BJ (cell line): Measurements from ENCODE around the gene FRMD7. TPM values are rescaled to one million over a fixed set of nuclear protein-coding genes. Genes with fewer than 3 reads are reported as not detected.

Source experiments
- CTCF ChIA-PET: fragments of 350-600 bp; formaldehyde crosslinking; extraction: SDS; loops from one replicate; lab custom pipeline; 2021; ENCODE audit warnings: antibody characterized with exemption, inconsistent platforms; lab: Yijun Ruan, JAX
- POLR2A ChIA-PET: fragments of 300-600 bp; sonication (Branson Sonifier 250); formaldehyde crosslinking; extraction: SDS; loops from one replicate; lab custom pipeline; 2021; ENCODE audit warnings: antibody characterized with exemption; lab: Charles Lee
- DNase-seq: peaks from one replicate; pipeline ENCODE4 v3.0.0-alpha.2; 2011; ENCODE audit warnings: low read depth
- H3K27me3 ChIP-seq: 2 replicates; pipeline ENCODE4 v1.6.0; 2011; ENCODE audit warnings: low read length; ENCODE audit not compliant: control insufficient read depth, insufficient read depth
- H3K36me3 ChIP-seq: 2 replicates; pipeline ENCODE4 v1.5.1; 2011; ENCODE audit warnings: low read length; ENCODE audit not compliant: control insufficient read depth, insufficient read depth
- H3K4me3 ChIP-seq: 2 replicates; pipeline ENCODE4 v1.5.1; 2011; ENCODE audit warnings: low read depth, mild to moderate bottlenecking, control low read depth, low read length
- polyA minus RNA-seq: library from RNA; depleted of rRNA, polyadenylated mRNA; stranded (reverse); fragments of >200 nt; gene quantifications from 2 replicates; pipeline ENCODE4 v1.2.3, GENCODE V29; 2011; rRNA and poly(A)+ RNA removed
- polyA plus RNA-seq: library from polyadenylated mRNA; depleted of rRNA; stranded (reverse); fragments of >200 nt; gene quantifications from 2 replicates; pipeline ENCODE4 v1.2.3, GENCODE V29; 2011; rRNA removed
- TF ChIP-seq, protein P1 (sequence below): IDR thresholded peaks from 2 replicates; pipeline ENCODE4 v1.5.1; 2011; ENCODE audit warnings: low read depth, mild to moderate bottlenecking, control low read depth, inconsistent platforms, low read length, moderate library complexity; ENCODE audit not compliant: insufficient read depth

FRMD7 gene
- not detected in 2 replicates for polyA plus RNA-seq
- polyA minus RNA-seq: not detected in 2 replicates

- TF ChIP-seq, protein P1, sequence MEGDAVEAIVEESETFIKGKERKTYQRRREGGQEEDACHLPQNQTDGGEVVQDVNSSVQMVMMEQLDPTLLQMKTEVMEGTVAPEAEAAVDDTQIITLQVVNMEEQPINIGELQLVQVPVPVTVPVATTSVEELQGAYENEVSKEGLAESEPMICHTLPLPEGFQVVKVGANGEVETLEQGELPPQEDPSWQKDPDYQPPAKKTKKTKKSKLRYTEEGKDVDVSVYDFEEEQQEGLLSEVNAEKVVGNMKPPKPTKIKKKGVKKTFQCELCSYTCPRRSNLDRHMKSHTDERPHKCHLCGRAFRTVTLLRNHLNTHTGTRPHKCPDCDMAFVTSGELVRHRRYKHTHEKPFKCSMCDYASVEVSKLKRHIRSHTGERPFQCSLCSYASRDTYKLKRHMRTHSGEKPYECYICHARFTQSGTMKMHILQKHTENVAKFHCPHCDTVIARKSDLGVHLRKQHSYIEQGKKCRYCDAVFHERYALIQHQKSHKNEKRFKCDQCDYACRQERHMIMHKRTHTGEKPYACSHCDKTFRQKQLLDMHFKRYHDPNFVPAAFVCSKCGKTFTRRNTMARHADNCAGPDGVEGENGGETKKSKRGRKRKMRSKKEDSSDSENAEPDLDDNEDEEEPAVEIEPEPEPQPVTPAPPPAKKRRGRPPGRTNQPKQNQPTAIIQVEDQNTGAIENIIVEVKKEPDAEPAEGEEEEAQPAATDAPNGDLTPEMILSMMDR: no peak
- Histone ChIP-seq H3K4me3 (no peak within 1 kb of the TSS), H3K36me3 (no peaks in the 10 kb centered on the region), H3K27me3 (no peaks in the 10 kb centered on the region)
- POLR2A ChIA-PET: no interaction called here
- CTCF ChIA-PET: interaction anchor here (0.6 kb wide), 1 partner anchor 73 kb away, joined by 3 read pairs; no protein-coding TSS in a partner anchor
- DNase-seq: no peak
These were observed at the start of gene FRMD7 for GRCh38 chrX:132127743-132128142. FRMD7 (minus strand) TSS chrX:132128020; CDS start chrX:132127844, 176 bp downstream.

- DNase-seq: no peak
- POLR2A ChIA-PET: no interaction called here
- CTCF ChIA-PET: interaction anchor here (0.6 kb wide), 1 partner anchor 382 kb away, joined by 3 read pairs; no protein-coding TSS in a partner anchor
These were observed 45.8 kb upstream of the FRMD7 start for GRCh38 chrX:132173647-132174046.

DNA sequence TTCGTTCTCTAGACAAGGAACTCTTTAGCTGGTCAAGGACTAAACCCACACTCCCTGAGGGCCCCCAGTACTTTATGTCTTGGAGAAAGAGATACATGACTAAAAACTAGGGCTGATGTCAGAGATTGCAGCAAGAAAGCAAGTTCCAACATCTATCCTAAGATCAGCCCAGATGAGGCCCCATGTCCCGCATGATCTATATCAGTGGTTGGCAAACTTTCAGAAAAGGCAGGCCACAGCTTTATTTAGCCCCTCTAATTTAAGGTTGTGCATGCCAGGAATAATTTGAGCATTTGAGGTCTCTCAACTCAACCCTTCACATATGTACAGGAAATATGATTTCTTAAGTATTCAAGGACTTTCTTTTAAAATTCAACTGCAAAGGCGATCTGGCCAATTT lies 44.1 kb upstream of the FRMD7 start:
- DNase-seq: no peak
- TF ChIP-seq, protein P1: no peak
- ChIA-PET POLR2A (no interaction called here), CTCF (no interaction called here)
- Histone ChIP-seq H3K36me3 (no peaks in the 10 kb centered on the region), H3K27me3 (no peaks in the 10 kb centered on the region), H3K4me3 (no peak overlapping the region)

More at GRCh38 chrX:132173647-132174046, 45.8 kb upstream of the FRMD7 start:
- no peaks in the 10 kb centered on the region for H3K36me3 ChIP-seq
- H3K27me3 ChIP-seq: no peaks in the 10 kb centered on the region
- TF ChIP-seq, protein P1: no peak
- H3K4me3 ChIP-seq: no peak overlapping the region

- H3K36me3 ChIP-seq: no peaks in the 10 kb centered on the region
- TF ChIP-seq, protein P1: no peak
- no peaks in the 10 kb centered on the region for H3K27me3 ChIP-seq
- H3K4me3 ChIP-seq: no peak overlapping the region
- POLR2A ChIA-PET: no interaction called here
- DNase-seq: no peak
- CTCF ChIA-PET: no interaction called here
These were observed 43.7 kb upstream of the FRMD7 start for GRCh38 chrX:132171478-132171877.

DNA sequence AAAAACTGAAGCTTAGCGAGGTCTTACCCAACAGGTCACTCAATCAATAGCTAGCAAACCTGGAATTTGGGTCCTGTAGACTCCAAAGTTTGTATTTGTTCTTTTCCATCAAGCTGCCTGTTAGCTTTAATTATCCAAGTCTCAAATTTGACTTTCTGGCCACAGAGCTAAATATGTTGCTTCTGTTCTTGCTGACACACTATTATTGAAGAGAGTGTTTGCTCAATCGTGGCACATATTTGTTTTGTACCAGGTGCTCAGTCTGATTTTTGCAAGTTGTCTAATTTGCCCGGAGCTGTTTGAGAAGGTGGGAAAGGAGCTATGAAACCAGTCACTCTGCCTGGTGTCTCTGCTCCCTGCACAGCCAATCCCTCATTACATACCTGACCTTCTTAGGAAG lies 41.7 kb upstream of the FRMD7 start:
- H3K4me3 ChIP-seq: no peak overlapping the region
- CTCF ChIA-PET: no interaction called here
- H3K27me3 ChIP-seq: no peaks in the 10 kb centered on the region
- TF ChIP-seq, protein P1: no peak
- POLR2A ChIA-PET: no interaction called here
- no peaks in the 10 kb centered on the region for H3K36me3 ChIP-seq
- no peak for DNase-seq
